ENCODE measurements around the gene LSAMP.

Gene LSAMP

DNA sequence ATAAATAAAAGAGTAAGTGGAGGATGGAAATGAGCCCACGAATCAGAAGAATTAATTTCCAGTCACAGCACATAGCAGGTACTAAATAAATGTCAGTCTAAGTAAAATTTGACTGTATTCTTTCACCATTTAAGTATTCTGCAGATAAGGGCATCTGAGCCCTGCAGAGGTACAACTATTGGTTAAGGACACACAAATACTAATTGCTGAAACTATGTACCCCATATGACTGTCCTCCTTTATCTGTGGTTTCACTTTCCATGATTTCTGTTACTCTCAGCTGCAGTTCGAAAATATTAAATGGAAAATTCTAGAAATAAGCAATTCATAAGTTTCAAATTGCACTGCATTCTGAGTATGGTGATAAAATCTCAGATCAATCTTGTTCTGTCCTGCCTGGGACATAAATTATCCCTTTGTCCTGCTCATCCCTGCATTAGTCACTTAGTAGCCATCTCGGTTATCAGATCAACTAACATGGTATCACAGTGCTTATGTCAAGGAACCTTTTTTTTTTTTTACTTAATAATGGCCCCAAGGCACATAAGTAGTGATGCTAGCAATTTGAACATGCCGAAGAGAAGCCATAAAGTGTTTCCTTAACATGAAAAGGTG, 95.1 kb downstream of the LSAMP start:
- DNase-seq, result no peak

DNA sequence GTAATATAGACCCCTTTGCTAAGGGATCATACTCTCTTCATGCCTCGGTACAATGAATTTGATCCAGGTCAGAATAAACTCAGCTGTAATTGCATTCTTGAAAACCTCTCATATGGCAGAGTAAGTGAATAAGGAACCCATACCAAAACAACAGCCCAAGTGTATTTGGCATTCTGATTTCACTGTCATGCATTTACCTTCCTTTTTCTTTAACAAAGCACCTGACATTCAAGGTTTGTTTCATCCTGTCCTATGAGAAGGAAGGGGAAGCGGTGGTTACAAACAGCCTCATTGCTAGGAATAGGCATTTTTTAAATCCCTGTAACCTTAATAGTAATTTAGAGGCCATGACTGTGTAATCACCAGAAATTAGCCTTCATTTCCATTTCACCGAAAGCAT, 97.1 kb downstream of the LSAMP start:
- no peak for DNase-seq

DNA sequence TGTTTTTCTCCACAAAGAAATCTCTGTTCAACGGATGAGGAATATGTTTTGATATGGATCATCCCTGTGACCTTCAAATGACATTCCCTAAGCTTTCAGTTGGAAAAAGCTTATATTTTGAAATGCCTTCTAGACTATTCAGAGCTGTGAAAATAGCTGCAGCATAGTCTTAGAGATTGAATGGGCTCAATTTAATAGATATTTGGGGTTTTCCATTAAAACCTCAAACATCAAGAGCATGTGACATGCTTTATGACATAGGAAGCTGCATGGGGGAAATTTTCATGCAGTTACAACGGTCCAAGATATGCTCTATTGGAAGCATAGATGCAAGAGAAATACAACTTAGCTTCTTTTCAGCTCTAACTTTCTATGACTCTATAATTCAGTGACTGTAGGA, 102.8 kb downstream of the LSAMP start:
- DNase-seq, result no peak

DNA sequence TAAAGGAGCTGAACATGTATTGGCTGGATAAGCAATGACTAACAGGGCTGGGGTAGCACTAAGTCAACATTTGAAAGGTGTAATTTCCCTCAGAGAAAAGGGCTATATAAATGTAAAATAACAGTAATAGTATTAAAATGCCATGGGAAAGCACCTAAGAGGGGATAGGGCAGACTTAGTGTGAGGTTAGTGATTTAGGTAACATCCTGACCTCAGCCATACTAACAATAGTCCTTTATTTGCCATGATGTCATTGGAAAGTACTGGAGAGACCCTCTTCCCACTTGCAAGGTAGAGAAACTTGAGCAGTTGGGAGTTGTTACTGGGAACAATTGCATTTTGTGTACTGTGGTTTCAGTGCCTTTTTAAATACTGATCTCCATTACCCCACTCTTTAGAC, 103.4 kb downstream of the LSAMP start:
- no peak for DNase-seq

DNA sequence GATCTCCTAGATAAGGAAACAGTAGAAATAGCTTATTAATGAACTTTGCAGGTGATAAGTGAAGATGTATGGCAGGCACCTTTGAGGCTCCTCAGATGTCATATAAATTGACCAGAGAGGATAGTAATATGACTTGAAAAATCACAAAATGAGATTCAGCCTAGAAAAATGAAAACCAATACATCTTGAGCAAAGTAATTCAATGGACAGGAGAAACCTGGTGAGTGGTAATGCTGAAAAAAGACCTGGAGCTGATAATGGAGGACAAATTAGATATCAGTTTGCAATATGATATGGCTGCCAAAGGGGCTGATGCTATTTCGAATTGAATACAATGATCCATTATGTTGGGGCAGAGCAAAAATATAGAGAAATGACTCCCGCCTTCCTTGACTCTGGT, 103.9 kb downstream of the LSAMP start:
- no peak for DNase-seq

DNA sequence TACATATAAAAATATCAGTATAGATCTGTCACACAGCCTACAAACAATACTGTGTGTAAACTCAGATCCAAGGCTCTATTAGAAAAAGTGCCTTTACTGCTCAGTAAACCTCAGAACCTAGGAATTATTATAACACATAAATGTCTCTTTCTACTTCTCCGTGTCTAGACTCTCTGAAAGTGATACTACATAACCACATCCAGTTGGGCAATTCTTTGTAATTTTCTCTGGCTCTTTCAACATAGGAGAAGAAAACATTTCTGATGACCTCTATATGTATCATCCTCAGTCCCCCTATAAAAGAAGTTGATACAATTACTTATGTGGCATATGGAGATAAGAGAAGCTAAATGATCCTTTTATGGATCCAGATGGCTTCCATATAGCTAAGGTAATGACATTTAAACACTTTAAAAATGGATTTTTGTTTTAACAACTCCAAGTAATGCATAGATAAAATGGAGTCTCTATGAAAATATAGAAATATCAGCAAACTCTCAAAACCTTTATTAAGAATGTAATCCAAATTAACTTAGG, 104.5 kb downstream of the LSAMP start:
- no peak for DNase-seq

DNA sequence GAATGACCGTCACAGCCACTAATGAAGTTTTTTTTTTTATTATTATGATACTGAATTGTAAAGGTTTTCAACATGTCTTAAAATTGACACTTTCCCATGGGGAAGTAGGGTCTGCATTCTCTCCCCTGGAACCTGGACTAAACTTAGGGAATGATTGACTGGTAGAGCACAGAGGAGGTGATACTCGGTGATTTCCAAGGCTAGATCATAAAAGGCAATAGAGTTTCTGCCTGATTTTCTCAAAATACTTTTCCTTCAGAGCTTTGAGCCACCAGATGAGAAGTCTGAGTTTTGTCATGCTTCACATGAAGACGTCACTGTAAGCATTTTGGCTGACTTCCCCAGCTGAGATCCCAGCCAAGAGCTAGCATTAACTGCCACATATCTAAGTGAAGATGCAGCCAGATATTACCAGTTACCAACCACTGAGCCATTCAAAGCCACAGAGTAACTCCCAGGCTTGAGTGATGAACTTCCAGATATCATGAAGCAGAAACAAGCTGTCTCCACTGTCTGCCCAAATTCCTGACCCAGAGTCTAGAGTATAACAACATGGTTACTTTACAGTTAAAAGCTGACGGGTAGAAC, 105.8 kb downstream of the LSAMP start:
- DNase-seq, result no peak

DNA sequence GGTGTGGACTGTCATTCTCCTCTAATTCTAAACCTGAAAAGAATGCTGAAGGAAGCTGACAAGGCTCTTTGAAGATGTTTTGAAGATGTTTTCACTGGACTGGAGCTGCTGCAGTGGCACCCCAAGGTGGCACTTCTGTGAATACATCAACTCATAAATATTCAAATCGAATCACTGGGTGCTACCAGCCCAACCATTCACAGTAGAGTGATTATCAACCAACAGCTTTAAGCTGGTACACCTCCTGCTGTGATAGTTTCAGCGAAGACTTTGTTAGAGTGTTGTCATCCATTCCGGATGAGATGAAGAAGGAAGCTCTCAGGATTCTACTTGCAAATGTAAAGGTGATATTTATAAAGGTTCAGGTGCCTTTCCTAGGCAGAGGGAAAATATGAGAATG, 106.6 kb downstream of the LSAMP start:
- DNase-seq, result no peak

DNA sequence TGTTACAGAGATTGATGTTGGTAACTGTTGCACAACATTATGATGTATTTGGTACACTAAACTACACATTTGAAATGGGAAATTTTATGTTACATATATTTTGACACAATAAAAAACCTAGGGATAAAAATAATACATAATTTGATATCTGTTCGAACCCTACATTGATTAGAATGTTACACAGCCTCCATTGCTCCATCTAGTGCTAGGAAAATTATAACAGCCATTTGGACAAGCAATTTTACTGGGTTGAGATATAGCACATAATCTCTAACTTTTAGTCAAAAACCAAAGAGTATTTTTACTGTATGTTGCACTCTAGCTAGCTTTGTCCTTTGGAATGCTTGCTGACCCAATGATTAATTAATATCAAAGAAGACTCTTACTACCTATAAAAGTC, 108.1 kb downstream of the LSAMP start:
- DNase-seq, result no peak

DNA sequence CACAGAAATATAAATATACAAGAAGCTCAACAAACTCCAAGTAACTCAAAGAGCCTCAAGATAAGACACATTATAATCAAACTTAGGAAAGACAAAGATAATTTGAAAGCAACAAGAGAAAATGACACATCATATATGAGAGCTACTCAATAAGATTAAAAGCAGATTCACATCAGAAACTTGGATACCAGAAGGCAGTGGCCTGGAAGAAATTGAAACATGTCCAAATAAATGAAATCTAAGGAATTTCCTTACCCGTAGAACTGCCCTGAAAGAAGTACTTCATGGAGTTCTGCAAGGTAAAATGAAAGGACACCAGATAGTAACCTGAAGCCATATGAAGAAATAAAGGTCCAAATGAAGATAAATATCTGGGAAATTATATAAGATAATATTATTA, 113.9 kb downstream of the LSAMP start:
- no peak for DNase-seq

DNA sequence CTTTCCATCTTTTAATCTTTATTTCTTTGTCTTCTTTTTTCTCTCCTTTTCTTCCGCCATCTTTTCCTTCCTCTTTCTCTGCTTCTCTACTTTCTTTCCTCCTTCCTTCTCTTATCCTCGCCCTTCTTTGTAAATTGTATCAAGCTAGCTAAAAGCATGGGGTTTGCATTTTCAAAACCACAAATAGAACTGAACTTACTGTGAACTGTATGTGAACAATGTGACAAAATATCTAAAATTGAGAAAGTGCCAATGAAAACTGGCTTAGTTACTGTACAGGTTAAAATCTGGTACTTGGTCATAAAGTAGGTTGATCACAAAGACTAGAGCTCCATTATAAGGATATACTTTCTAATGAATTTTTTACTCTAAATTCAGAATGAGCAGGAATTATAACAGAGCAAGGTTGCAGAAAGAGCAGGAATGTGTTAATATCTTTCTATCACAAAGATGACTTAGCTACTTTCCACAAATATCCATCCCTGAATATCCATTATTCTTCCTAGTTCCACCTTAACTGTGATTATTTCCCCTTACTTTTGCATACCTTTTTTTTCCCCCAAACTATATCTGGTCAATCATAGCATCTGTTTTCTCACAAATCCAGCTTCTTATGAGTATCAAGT, 122.4 kb downstream of the LSAMP start:
- no peak for DNase-seq

DNA sequence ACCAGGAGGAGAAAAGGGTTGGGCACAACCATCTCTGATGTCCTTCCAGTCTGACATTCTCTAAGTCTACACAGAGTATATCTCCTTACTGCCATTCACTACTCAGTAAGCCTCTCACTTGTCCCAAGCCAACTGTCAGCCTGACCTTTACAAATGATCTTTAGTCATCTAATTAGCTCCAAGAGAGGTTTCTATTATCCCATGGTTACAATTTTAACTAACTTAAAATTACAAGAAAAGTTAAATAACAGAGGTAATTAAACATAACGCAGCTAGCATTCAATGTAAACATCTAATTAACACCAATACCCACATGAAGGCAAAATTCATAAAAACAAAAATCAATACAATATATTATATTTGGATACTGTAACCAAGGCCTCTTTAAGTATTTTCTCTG, 126.9 kb downstream of the LSAMP start:
- no peak for DNase-seq

DNA sequence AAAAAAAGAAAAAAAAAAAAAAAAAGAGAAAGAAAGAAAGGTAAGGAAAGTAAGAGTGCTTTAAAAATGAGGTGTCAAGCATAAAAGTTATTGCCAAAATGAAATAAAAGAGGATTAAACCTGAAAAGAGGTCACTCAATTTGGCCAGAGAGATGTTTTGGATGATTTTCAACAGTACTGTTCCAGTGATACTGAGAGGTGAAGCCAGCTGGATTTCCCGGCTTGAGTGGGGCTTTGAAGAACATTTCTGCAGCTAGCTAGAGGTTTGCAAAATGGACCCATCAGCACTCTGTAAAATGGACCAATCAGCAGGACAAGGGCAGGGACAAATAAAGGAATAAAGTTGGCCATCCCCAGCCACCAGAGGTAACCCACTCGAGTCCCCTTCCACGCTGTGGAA, 128.5 kb downstream of the LSAMP start:
- no peak for DNase-seq

DNA sequence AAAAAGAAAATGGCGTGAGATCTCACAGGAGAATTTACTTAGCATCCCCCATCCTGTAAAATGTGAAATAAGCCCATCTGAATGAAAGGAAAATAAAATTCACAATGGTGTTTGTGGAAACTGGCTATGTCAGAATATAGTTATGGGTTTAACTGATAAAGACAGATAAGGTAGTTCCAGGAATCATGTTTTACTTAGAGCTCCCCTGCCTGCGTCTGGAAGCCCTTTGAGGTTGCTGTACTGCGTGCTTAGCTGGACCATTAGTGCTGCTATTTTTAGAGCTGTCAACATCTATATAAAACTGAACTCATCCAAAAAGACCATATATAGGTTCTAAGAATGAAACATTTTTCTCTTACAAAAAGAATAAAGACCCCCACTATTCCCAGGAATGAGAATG, 130.8 kb downstream of the LSAMP start:
- DNase-seq, result no peak

DNA sequence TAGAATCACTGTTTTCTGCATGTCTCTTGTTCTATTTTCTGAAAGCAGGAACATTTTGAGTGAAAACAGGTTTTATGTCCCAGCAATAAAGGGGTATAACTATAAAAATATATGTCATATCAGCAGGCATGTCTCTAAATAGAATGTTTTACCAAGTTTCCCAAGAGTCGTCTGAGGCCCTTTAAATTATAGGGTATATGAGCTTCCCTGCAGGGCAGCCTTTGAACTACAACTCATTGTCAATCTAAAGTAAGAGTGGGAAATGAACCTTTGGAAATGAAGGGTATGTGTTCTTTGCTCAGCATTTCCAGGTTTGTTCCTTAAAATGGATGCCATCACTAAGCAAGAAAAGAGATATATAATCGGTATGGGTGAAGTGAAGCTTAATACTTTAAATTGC, 138.6 kb downstream of the LSAMP start:
- no peak for DNase-seq

DNA sequence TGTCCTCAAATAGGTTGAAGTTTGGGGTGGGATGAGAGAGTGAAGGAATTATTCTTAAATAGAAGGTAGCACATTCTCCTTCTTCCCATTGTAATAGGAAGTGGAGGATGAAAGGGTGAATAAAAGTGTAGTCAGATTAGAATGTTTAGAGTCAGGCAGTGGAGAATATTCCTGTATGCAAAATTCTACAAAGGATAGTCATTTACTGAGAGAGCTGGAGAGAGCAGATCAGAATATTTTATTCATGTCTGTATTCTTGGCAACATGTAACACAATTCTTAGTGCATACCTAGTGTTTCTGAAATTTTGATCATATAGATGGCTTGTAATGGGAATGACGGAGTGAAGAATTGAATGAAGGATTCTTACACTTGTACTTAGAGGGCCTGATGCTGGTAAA, 139.1 kb downstream of the LSAMP start:
- DNase-seq, result no peak

DNA sequence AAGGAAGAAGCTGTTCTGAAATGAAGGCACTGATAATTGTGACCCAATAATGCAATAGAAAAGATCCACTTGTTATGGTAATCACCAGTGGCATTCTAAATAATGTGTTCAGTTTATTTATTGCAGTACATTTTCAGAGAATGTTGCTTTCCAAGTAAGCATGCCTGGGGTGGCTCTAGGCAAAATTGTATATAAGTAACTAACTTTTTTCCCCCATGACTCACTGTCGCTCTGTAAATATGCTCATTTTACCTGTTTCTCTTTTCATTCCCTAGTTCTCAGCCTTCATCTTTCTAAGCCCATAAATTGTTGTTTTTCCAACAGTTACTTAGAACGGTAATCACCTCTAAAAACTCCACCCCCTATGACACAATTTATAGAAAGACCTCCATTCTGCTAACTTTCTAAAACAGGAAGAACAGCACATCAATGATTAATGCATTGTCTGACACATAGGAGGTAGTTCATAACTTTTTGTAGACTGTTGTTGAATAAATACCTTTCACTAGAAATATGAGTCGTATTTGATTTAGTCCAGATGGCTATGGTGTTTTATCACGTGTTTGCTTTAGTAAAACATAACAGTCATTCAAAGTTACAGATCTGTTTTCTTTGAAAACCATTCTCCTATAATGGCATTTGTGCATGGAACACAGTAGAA, 143.1 kb downstream of the LSAMP start:
- DNase-seq, result no peak

DNA sequence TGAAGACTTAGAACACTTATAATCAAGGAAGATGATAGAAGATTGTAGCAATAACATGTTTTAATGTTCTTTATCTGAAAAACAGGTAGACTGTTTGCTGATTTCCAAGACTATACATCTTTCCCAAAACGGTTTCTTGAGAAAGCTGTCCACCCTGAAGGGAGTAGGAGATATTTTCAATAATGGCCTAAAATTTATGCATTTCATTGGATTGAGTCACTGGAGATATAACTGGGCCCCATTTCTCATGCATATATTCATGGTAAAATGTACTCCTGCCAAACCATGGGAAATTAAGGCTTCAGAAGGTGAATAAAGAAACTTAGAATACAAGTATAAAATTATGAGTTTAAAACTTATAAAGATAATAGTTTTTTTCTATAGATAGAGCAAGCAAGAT, 143.9 kb downstream of the LSAMP start:
- no peak for DNase-seq

DNA sequence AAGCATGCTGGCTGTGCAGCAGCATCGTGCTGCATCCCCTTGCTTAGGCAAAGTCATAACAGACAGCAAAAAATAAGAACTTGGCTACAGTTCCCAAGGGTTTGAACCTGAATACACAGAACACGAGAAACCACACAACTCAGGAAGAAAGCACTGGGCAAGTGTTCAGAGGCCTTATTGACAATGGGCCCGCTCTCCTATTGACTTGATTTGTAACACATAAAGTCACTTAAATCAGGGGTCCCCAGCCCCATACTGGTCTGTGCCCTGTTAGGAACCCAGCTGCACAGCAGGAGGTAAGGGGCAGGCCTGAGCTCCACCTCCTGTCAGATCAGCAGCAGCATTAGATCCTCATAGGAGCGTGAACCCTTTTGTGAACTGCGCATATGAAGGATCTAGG, 145.1 kb downstream of the LSAMP start:
- DNase-seq, result no peak

DNA sequence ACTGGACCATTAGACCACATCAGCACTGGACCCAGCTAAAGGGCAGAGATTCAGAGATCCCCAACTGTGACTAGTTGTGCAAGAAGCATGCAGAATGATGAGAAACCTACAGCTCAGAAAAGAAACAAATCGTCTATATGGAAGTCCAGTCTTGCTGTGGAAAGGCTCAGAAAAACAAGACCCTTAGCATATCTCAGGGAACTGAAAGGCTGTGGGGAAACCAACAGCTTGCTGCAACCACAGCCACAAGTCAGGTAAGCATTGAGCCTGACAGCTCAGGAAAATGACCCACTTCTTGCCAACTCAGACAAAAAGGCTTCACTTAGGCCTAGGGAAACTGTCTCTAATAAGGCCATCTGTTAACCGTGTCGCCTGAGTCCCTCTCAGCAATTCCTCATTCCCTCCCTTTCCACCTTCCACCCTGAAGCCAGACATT, 145.6 kb downstream of the LSAMP start:
- DNase-seq, result no peak

DNA sequence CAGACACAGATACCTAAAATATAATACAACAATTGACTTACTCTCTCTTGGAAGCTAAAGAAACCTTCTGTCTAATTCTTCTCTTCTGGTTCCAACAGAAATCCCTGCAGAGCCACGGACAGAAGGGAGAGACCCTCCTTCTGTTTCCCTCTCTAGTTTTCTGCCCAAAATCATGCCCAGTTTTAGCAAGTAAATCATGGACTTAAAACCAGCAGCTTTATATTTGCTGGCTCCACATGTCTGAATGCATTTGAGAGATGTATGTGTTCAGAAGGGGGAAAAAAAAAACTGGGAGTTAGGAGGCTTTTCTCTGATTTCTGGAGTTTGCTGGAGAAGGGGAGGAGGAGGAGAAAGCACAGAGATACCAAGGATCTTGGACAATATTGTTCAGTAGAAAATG, 147.1 kb downstream of the LSAMP start:
- no peak for DNase-seq

DNA sequence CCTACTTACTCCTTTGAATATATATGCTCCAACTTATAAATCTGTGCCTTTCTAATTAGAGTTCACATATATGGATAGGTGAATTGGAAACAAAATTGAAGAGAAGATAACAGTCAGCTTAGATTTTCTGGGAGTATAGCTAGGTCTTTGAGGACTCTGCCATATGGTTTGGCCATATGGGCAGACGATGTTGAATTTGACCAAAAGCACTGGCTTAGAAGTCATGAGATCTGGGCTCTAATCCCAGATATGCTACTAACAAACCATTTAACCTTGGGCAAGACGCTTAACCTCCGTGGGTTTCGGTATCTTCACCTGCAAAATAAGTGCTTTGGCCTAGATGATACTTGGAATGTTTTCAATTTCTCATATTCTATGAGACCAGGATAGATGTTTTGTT, 154.1 kb downstream of the LSAMP start:
- no peak for DNase-seq

DNA sequence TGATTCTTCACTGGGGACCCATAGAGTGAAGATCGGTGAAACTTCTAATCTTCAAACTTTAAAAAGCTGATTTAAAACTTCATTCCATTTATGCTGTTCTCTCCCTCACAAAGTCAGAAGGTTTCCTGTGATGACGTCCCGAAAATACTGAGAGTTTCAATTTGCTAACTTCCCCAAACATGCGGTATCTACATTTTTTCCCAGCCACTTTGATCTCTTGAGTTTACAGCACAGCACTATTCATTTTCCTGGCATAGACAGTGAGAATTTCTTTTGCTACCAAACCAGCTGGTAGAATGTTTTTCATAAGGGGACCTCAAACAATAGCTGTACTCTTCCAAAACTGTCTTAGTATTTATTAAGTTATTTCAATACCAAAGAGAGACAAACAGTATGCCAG, 156.8 kb downstream of the LSAMP start:
- no peak for DNase-seq

DNA sequence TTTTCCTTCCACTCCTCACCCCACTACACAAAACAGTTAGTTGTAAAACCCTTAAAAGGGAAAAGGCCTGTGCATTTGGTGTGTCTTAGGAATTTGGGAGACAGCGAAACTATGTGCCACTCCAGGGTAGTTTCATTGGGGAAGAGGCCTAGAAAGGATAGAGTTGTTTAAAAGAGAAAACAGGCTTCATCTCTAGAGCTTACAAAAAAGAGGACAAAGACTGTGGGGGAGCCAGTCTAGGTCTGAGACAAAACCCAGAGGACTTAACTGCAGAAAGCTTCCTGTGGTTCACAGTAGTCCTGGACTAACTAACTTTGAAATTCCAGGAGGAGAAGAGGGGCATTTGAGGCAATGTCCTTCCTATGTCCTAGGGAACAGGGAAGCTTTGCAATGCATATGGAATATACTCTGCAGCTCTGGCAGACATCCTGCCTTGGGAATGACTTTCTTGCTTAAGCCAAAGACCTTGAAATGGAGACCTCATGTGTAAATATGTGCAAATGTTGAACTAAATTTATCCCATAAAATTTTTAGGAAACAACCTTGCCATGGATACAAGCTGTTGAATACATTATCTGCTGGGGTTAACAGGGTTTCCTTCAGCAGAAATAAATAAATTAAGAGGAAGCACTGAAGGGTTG, 159.4 kb downstream of the LSAMP start:
- DNase-seq, result no peak

Measured in CD4-positive, alpha-beta T cell treated with Interleukin-6 for 4 hours (primary cell).